ENCODE measurements around the gene CABLES2. TPM values are rescaled to one million over a fixed set of nuclear protein-coding genes. Genes with fewer than 3 reads are reported as not detected.

The CABLES2 gene
- total and polyA plus RNA-seq, 2 donors (not counting 3 experiments of a cell fraction or from before 2014, with no cell fraction given), result 7.8 to 9.9 TPM

DNA sequence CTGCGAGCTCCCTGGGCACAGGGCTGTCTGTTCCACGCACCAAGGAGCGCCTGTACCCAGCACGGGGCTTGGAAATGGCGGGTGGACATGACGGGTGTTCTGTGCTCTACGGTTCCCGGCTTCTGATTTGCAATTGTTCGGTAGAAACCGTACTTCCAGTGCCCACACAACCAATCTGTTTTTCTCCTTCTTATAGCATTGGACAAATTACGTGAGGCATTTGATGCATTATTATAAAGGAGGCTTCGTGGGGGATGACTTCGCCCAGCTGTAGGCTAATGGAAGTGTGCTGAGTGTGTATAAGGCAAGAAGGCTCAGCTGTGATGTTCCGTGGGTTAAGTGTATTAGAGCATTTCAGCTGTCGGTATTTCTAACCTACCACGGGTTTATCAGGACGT lies 30.0 kb downstream of the CABLES2 start:
- H3K79me2 ChIP-seq (ENCODE audit: control insufficient read depth, insufficient read depth, low read length), result no peaks in the 10 kb centered on the region
- no TSS peak for BruUV-seq (replicated peaks)
- H4K20me1 ChIP-seq (replicated peaks; ENCODE audit: control insufficient read depth, extremely low read depth, insufficient read depth, low read length), result no peaks in the 10 kb centered on the region
- TF ChIP-seq, protein P1, sequence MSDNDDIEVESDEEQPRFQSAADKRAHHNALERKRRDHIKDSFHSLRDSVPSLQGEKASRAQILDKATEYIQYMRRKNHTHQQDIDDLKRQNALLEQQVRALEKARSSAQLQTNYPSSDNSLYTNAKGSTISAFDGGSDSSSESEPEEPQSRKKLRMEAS (IDR thresholded peaks at IDR 0.05; ENCODE audit: insufficient read depth, insufficient read length), result no peak
- TF ChIP-seq GATA2 (IDR thresholded peaks at IDR 0.05; ENCODE audit: insufficient read depth, insufficient read length, low read depth, low read length) (no peak), EZH2 (IDR thresholded peaks at IDR 0.05; ENCODE audit: borderline replicate concordance, low read depth, low read length, severe bottlenecking) (no peak), MYC (IDR thresholded peaks at IDR 0.05; ENCODE audit: low read depth, low read length) (no peak), POLR2A (IDR thresholded peaks at IDR 0.05; ENCODE audit: low read depth, low read length) (no peak), JUN (IDR thresholded peaks at IDR 0.05; ENCODE audit: borderline replicate concordance, insufficient read depth, insufficient read length, low read depth) (no peak), POLR2AphosphoS5 (IDR thresholded peaks at IDR 0.05; ENCODE audit: insufficient read depth, low read depth, low read length) (no peak), FOS (IDR thresholded peaks at IDR 0.05; ENCODE audit: borderline replicate concordance, insufficient read depth, low read length) (no peak)
- TF ChIP-seq, protein P2, sequence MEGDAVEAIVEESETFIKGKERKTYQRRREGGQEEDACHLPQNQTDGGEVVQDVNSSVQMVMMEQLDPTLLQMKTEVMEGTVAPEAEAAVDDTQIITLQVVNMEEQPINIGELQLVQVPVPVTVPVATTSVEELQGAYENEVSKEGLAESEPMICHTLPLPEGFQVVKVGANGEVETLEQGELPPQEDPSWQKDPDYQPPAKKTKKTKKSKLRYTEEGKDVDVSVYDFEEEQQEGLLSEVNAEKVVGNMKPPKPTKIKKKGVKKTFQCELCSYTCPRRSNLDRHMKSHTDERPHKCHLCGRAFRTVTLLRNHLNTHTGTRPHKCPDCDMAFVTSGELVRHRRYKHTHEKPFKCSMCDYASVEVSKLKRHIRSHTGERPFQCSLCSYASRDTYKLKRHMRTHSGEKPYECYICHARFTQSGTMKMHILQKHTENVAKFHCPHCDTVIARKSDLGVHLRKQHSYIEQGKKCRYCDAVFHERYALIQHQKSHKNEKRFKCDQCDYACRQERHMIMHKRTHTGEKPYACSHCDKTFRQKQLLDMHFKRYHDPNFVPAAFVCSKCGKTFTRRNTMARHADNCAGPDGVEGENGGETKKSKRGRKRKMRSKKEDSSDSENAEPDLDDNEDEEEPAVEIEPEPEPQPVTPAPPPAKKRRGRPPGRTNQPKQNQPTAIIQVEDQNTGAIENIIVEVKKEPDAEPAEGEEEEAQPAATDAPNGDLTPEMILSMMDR (IDR thresholded peaks at IDR 0.05; ENCODE audit: extremely low read depth in 1 of 2, insufficient read depth in 1 of 2, low read depth in 1 of 2, low read length in 2 of 2), result no peak
- no peaks in the 10 kb centered on the region for H3K27me3 ChIP-seq (ENCODE audit: control insufficient read depth in 2 of 2, insufficient read depth in 2 of 2, low read length in 2 of 2)
- dilution Hi-C loops (cut with MboI; ENCODE audit: extremely low pct_ligation_motif_present, low sequenced_read_pairs), result no loop called here
- ChIA-PET POLR2A (no interaction called here), CTCF (interaction anchor here (2.2 to 9.9 kb wide), 2 partner anchors 10 to 70 kb away, joined by 9 to 179 read pairs; partner anchors contain the start of gene LAMA5)
- no peak overlapping the region for H2AFZ ChIP-seq (ENCODE audit: low read depth, low read length)
- no peak overlapping the region for H3K27ac ChIP-seq (ENCODE audit: insufficient read depth, low read depth, low read length)
- H3K36me3 ChIP-seq (ENCODE audit: control insufficient read depth in 2 of 2, extremely low read depth in 1 of 2, insufficient read depth in 2 of 2, low read length in 2 of 2), result no peaks in the 10 kb centered on the region
- intact Hi-C loops (cut with micrococcal nuclease), result no loop called here
- H3K4me2 ChIP-seq (ENCODE audit: insufficient read depth, low read length), result no peak overlapping the region
- peaks cover 15% of the 10 kb centered on the region for H3K4me1 ChIP-seq (ENCODE audit: control insufficient read depth, extremely low read depth, insufficient read depth, low read length)
- H3K4me3 ChIP-seq (replicated peaks in 1 of 3; ENCODE audit: insufficient read depth in 1 of 3, low read depth in 1 of 3, low read length in 3 of 3), result no peak overlapping the region
- no peaks in the 10 kb centered on the region for H3K9me1 ChIP-seq (replicated peaks; ENCODE audit: control insufficient read depth, extremely low read depth, insufficient read depth, low read length)
- FAIRE-seq (no peak), DNase-seq (ENCODE audit: low read depth, low spot score) (no peak)
- no peak overlapping the region for H3K9ac ChIP-seq (replicated peaks; ENCODE audit: extremely low read depth, insufficient read depth, low read length)
- no peaks in the 10 kb centered on the region for H3K9me3 ChIP-seq (replicated peaks; ENCODE audit: control insufficient read depth, insufficient read depth, low read length)
